Endothelial cell of umbilical vein (primary cell): ENCODE measurements around the gene GJA9. TPM values are rescaled to one million over a fixed set of nuclear protein-coding genes. Genes with fewer than 3 reads are reported as not detected.
A peak's percentile ranks its signal among the peaks of the same experiment; 100 is the strongest.

ENCODE experiments used
- BruUV-seq: library from RNA; stranded (reverse); fragments of 400-500 nt; replicated peaks from 2 replicates; lab custom pipeline; 2021; lab: Mats Ljungman, UMichigan
- CTCF ChIA-PET: fragments of 300-600, 350-600 bp; sonication (Branson Sonifier 250); formaldehyde crosslinking; loops from one replicate; lab custom pipeline; 2021; ENCODE audit warnings: antibody characterized with exemption, inconsistent platforms; lab: Charles Lee
- POLR2A ChIA-PET: fragments of 300-600, 350-600 bp; sonication (Branson Sonifier 250); formaldehyde crosslinking; loops from one replicate; lab custom pipeline; 2021; ENCODE audit warnings: antibody characterized with exemption, inconsistent platforms; lab: Charles Lee
- DNase-seq: peaks from one replicate; pipeline ENCODE4 v3.0.0-alpha.2; 2011; ENCODE audit warnings: low read depth, low spot score
- FAIRE-seq: peaks from 2 replicates; lab custom pipeline; 2011; peaks lifted over from hg19 to GRCh38; lab: Jason Lieb, UNC
- H2AFZ ChIP-seq: 2 replicates; pipeline ENCODE4 v1.6.0; 2012; ENCODE audit warnings: low read depth, low read length, control low read depth, inconsistent platforms
- H3K27ac ChIP-seq: 2 replicates; pipeline ENCODE4 v1.5.1; 2011; ENCODE audit warnings: low read depth, mild to moderate bottlenecking, control low read depth, low read length, moderate library complexity; ENCODE audit not compliant: insufficient read depth
- H3K27me3 ChIP-seq, 2 experiments: 2 replicates each; pipeline versions ENCODE4 v1.6.0 to v1.6.1; 2011; ENCODE audit warnings: low read length in 2 of 2, mixed read lengths in 1 of 2; ENCODE audit not compliant: control insufficient read depth in 2 of 2, insufficient read depth in 2 of 2
- H3K36me3 ChIP-seq, 2 experiments: 2 replicates in 1 of 2; 3 replicates in 1 of 2; pipeline ENCODE4 v1.5.1; 2011; ENCODE audit warnings: low read length in 2 of 2, mild to moderate bottlenecking in 1 of 2, moderate library complexity in 1 of 2; ENCODE audit not compliant: control insufficient read depth in 2 of 2, insufficient read depth in 2 of 2; ENCODE audit errors: extremely low read depth in 1 of 2
- H3K4me1 ChIP-seq: 3 replicates; pipeline ENCODE4 v1.5.1; 2011; ENCODE audit warnings: mild to moderate bottlenecking, low read length; ENCODE audit not compliant: control insufficient read depth, insufficient read depth; ENCODE audit errors: extremely low read depth
- H3K4me2 ChIP-seq: 2 replicates; pipeline ENCODE4 v1.6.1; 2011; ENCODE audit warnings: low read length, control low read depth, mixed read lengths; ENCODE audit not compliant: insufficient read depth
- H3K4me3 ChIP-seq, 3 experiments: fragments of 200-600 bp in 1 of 3; sonication (generic), shearing (Covaris generic) in 1 of 3; replicated peaks in 1 of 3; 2 replicates each; pipeline ENCODE4 v1.5.1; 2011 to 2016; ENCODE audit warnings: control low read depth in 3 of 3, low read length in 3 of 3, mild to moderate bottlenecking in 2 of 3, inconsistent platforms in 1 of 3, low read depth in 1 of 3, moderate library complexity in 1 of 3; ENCODE audit not compliant: insufficient read depth in 1 of 3
- H3K79me2 ChIP-seq: 2 replicates; pipeline ENCODE4 v1.6.0; 2012; ENCODE audit warnings: low read length, inconsistent platforms; ENCODE audit not compliant: control insufficient read depth, insufficient read depth
- H3K9ac ChIP-seq: replicated peaks from 2 replicates; pipeline ENCODE3; 2011; ENCODE audit warnings: low read length, control low read depth; ENCODE audit not compliant: insufficient read depth; ENCODE audit errors: extremely low read depth
- H3K9me1 ChIP-seq: replicated peaks from 3 replicates; pipeline ENCODE4 v1.6.0; 2011; ENCODE audit warnings: mild to moderate bottlenecking, low read length; ENCODE audit not compliant: control insufficient read depth, insufficient read depth; ENCODE audit errors: extremely low read depth
- H3K9me3 ChIP-seq: replicated peaks from 2 replicates; pipeline ENCODE4 v1.5.1; 2012; ENCODE audit warnings: low read length, inconsistent platforms; ENCODE audit not compliant: control insufficient read depth, insufficient read depth
- H4K20me1 ChIP-seq: replicated peaks from 2 replicates; pipeline ENCODE3; 2011; ENCODE audit warnings: mild to moderate bottlenecking, low read length; ENCODE audit not compliant: control insufficient read depth, insufficient read depth; ENCODE audit errors: extremely low read depth
- CTCF ChIP-seq, 2 donors: IDR thresholded peaks; 1 replicate in 1 of 2; 2 replicates in 1 of 2; pipeline ENCODE4 v1.5.1; 2011; ENCODE audit warnings: low read length in 2 of 2, mild to moderate bottlenecking in 2 of 2, moderate library complexity in 2 of 2, control low read depth in 1 of 2, inconsistent platforms in 1 of 2, low read depth in 1 of 2; ENCODE audit not compliant: insufficient read depth in 1 of 2; ENCODE audit errors: extremely low read depth in 1 of 2
- EZH2 ChIP-seq: IDR thresholded peaks from 2 replicates; pipeline ENCODE4 v1.6.1; 2012; ENCODE audit warnings: borderline replicate concordance, low read depth, mild to moderate bottlenecking, moderate library complexity, low read length, inconsistent platforms; ENCODE audit not compliant: severe bottlenecking
- FOS ChIP-seq: IDR thresholded peaks from 2 replicates; pipeline ENCODE4 v1.6.1; 2011; ENCODE audit warnings: mild to moderate bottlenecking, low read length, moderate library complexity, borderline replicate concordance; ENCODE audit not compliant: insufficient read depth
- GATA2 ChIP-seq: IDR thresholded peaks from 2 replicates; pipeline ENCODE4 v1.7.0; 2011; ENCODE audit warnings: low read depth, mild to moderate bottlenecking, moderate library complexity, mixed read lengths, low read length; ENCODE audit not compliant: insufficient read length, insufficient read depth
- JUN ChIP-seq: IDR thresholded peaks from 2 replicates; pipeline ENCODE4 v1.6.1; 2011; ENCODE audit warnings: borderline replicate concordance, low read depth; ENCODE audit not compliant: insufficient read length, insufficient read depth
- MAX ChIP-seq: IDR thresholded peaks from 2 replicates; pipeline ENCODE4 v1.6.1; 2011; ENCODE audit not compliant: insufficient read depth, insufficient read length
- MYC ChIP-seq: IDR thresholded peaks from one replicate; pipeline ENCODE4 v1.6.1; 2011; ENCODE audit warnings: mild to moderate bottlenecking, low read depth, low read length
- POLR2A ChIP-seq: IDR thresholded peaks from 2 replicates; pipeline ENCODE4 v1.6.1; 2012; ENCODE audit warnings: low read depth, mild to moderate bottlenecking, control low read depth, low read length
- POLR2AphosphoS5 ChIP-seq: IDR thresholded peaks from 2 replicates; pipeline ENCODE4 v1.6.1; 2012; ENCODE audit warnings: low read depth, mild to moderate bottlenecking, control low read depth, low read length, moderate library complexity; ENCODE audit not compliant: insufficient read depth
- dilution Hi-C: fragments of 300-500 bp; cut with MboI; formaldehyde crosslinking; loops from one replicate; pipeline ENCODE4 v1.15.0; 2019; ENCODE audit warnings: low sequenced_read_pairs; ENCODE audit not compliant: extremely low pct_ligation_motif_present
- intact Hi-C: fragments of 100-400 bp; cut with micrococcal nuclease; formaldehyde crosslinking; loops from one replicate; pipeline ENCODE4 v1.10.0; 2022
- polyA plus RNA-seq, 4 experiments: library from polyadenylated mRNA; depleted of rRNA in 3 of 4; stranded (reverse) in 3 of 4; unstranded in 1 of 4; fragments of >200 nt; gene quantifications; 2 replicates each; pipeline versions ENCODE4 v1.2.1 to v1.2.3, GENCODE V29; 2011 to 2012; ENCODE audit warnings: missing spikeins in 1 of 4
- total RNA-seq: library from RNA; stranded (reverse); gene quantifications from 2 replicates; pipeline ENCODE4 v1.2.3, GENCODE V29; 2021

GJA9 gene
- total and polyA plus RNA-seq, 2 donors (not counting 3 experiments of a cell fraction or from before 2014, with no cell fraction given), result not detected

GRCh38 chr1:38860454-38860795, 21.0 kb downstream of the GJA9 start:
- Histone ChIP-seq H3K9me3 (no peaks in the 10 kb centered on the region), H3K4me2 (peak overlapping the region; percentile 79), H3K9ac (peak overlapping the region; percentile 73), H3K27ac (peak overlapping the region; percentile 36), H3K27me3 (no peaks in the 10 kb centered on the region), H3K4me1 (peaks cover 5% of the 10 kb centered on the region), H4K20me1 (no peaks in the 10 kb centered on the region), H3K4me3 (peak overlapping the region; percentile 42 to 87 (median 49)), H3K79me2 (peaks cover 19% of the 10 kb centered on the region), H3K36me3 (peaks cover 7 to 10% of the 10 kb centered on the region in 2 experiments), H3K9me1 (no peaks in the 10 kb centered on the region), H2AFZ (peak overlapping the region; percentile 90)
- CTCF ChIA-PET, result no interaction called here
- peak; percentile 58 for FAIRE-seq
- dilution Hi-C loops (no loop called here), intact Hi-C loops (loop anchor here (10.0 kb wide), 1 partner anchor 714 kb away; the partner anchor contains the start of gene PABPC4)
- no TSS peak for BruUV-seq
- peak; percentile 40 for DNase-seq
- POLR2A ChIA-PET, result no interaction called here
- TF ChIP-seq MYC, result no peak
- no peak for TF ChIP-seq MAX
- no peak for TF ChIP-seq CTCF (IDR thresholded peaks at IDR 0.05; ENCODE audit: extremely low read depth in 1 of 2, insufficient read depth in 1 of 2, low read depth in 1 of 2, low read length in 2 of 2)
- TF ChIP-seq POLR2A, result no peak
- TF ChIP-seq EZH2, result no peak
- TF ChIP-seq POLR2AphosphoS5, result no peak
- TF ChIP-seq GATA2, result no peak
- TF ChIP-seq JUN, result no peak
- TF ChIP-seq FOS, result no peak
